Cardiac septum (tissue), 1 donor: ENCODE measurements around the gene NXF1. TPM values are rescaled to one million over a fixed set of nuclear protein-coding genes. Genes with fewer than 3 reads are reported as not detected.
"Not testable (repeated sequence)": the region's sequence is repeated elsewhere in the genome, so short reads cannot be mapped to it uniquely, and the experiment has no call there.

Experiments
- DNase-seq: peaks from one replicate; pipeline ENCODE4 v3.0.0-alpha.2; 2020; ENCODE audit warnings: low spot score
- intact Hi-C: fragments of 100-400 bp; cut with DNase I; formaldehyde crosslinking; loops from one replicate; pipeline ENCODE4 v1.14.0; 2022
- microRNA-seq: library from miRNA; unstranded; fragments of <30 nt; microRNA quantifications from one replicate; pipeline ENCODE4 v1.2.0, GENCODE V29; 2020
- total RNA-seq: library from RNA; stranded (reverse); fragmentation: NEBNext Ultra II Directional; extraction: Animal tissue kit (Norgen Biotek cat#: 25700); gene quantifications from one replicate; pipeline ENCODE4 v1.2.1, GENCODE V29; 2021
- donor health status: DM: no; HTN: no; CAD: no.

Gene NXF1
- total RNA-seq, 1 donor from 2014 or later: 36.7 TPM

GRCh38 chr11:62753736-62754603 lies 51.3 kb downstream of the NXF1 start, which contains the start of gene ZBTB3:
Gene ZBTB3 (minus strand): TSS chr11:62754160. CDS start chr11:62753664, 496 bp downstream.
- intact Hi-C loops: loop anchor here (1.0 kb wide), 1 partner anchor 26 kb away; the partner anchor contains the start of gene TTC9C
- peak; percentile 99 for DNase-seq

- intact Hi-C loops: loop anchor here (1.0 kb wide), 1 partner anchor 25 kb away; the partner anchor contains the start of gene TTC9C
- no peak for DNase-seq
Measured at GRCh38 chr11:62752994-62753735, 52.1 kb downstream of the NXF1 start.

DNA sequence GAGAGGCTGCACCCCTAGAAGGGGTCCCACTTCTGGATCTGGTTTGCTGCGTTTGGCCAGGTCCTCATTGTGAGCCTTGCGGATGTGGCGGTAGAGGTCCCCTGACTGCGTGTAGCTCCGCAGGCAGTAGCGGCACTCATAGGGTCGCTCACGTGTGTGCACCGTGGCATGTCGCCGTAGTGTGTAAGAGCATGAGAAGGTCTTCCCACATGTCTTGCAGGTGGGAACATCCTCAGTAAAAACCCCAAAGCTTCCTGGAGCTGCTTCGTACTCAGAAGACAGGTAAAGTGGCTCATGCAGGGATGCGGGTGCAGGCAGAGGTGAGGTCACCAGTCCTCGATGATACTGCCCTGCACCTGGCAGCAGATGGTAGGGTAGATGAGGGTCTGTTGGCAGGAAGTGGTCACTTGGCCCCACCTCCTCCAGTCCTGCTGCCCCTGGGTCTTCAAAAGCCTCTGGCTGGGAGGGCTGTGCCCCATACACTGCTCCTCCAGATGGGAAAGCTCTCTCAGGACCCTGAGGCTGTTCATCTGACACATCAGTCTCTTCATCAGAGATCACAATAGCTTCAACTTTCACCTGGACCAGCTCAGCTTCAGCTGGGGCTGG lies 53.0 kb downstream of the NXF1 start:
- DNase-seq: no peak
- intact Hi-C loops: no loop called here

GRCh38 chr11:62749931-62750330 lies 55.3 kb downstream of the NXF1 start:
- intact Hi-C loops, DNase-seq: not testable (repeated sequence)

DNA sequence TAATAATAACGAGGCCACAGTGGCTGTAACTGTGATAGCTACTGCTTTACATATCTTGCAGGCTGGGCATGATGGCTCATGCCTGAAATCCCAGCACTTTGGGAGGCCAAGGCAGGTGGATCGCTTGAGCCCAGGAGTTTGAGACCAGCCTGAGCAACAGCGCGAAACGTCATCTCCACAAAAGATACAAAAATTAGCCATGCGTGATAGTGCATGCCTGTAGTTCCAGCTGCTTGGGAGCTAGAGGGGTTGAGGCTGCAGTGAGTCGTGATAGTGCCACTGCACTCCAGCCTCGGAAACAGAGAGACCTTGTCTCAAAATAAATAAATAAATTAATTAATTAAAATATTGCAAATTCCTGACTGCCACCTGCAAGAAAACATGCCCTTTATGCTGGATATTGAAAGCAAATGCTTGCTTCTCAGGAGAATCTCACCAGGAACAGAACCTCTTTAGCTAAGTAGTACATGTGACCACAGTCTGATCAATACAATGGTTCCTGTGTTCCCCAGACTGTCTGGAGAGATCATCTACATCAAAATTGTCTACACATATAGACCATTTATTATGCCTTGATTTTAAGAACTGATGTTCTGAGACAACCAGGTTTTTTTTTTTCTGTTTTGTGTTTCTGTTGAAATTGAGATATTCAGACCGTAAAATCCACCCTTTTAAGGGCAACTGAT lies 57.6 kb downstream of the NXF1 start:
- intact Hi-C loops: no loop called here

More for the DNA sequence above, 57.6 kb downstream of the NXF1 start:
- DNase-seq: no peak

Small RNA genes within 50 kb of the gene (microRNA-seq; reads per million reads assigned to microRNA genes)
- not detected for gene MIR6514
- gene MIR6748: not detected

Other genes with a start within 250 kb of the NXF1 start
- 735 TPM for gene EEF1G, start 231.5 kb downstream of the NXF1 start, total RNA-seq
- 11.7 TPM for gene TUT1, start 213.9 kb downstream of the NXF1 start, total RNA-seq
- gene MTA2, start 203.6 kb downstream of the NXF1 start, total RNA-seq: 36.8 TPM
- 29.6 TPM for gene EML3, start 192.7 kb downstream of the NXF1 start, total RNA-seq
- gene ROM1, start 192.2 kb downstream of the NXF1 start, total RNA-seq: 6.0 TPM
- 16.0 TPM for gene B3GAT3, start 183.5 kb downstream of the NXF1 start, total RNA-seq
- gene GANAB, start 158.8 kb downstream of the NXF1 start, total RNA-seq: 99.8 TPM
- 10.0 TPM for gene INTS5, start 152.1 kb downstream of the NXF1 start, total RNA-seq
- gene C11orf98, start 140.2 kb downstream of the NXF1 start, total RNA-seq: 25.4 TPM
- 7.5 TPM for gene CSKMT, start 140.1 kb downstream of the NXF1 start, total RNA-seq
- 6.9 TPM for gene UQCC3, start 133.8 kb downstream of the NXF1 start, total RNA-seq
- 2.4 TPM for gene LBHD1, start 133.2 kb downstream of the NXF1 start, total RNA-seq
- 62.9 TPM for gene UBXN1, start 126.4 kb downstream of the NXF1 start, total RNA-seq
- 2.9 TPM for gene LRRN4CL, start 115.9 kb downstream of the NXF1 start, total RNA-seq
- 13.3 TPM for gene BSCL2, start 98.0 kb downstream of the NXF1 start, total RNA-seq
- gene GNG3, start 97.8 kb downstream of the NXF1 start, total RNA-seq: 0.27 TPM
- gene HNRNPUL2, start 78.0 kb downstream of the NXF1 start, total RNA-seq: 34.8 TPM
- 13.6 TPM for gene TTC9C, start 77.0 kb downstream of the NXF1 start, total RNA-seq
- gene ZBTB3, start 51.3 kb downstream of the NXF1 start, total RNA-seq: 10.9 TPM
- gene POLR2G, start 43.9 kb downstream of the NXF1 start, total RNA-seq: 45.3 TPM
- gene TAF6L, start 34.0 kb downstream of the NXF1 start, total RNA-seq: 9.7 TPM
- 12.0 TPM for gene TMEM179B, start 18.0 kb downstream of the NXF1 start, total RNA-seq
- 17.7 TPM for gene TMEM223, start 13.4 kb downstream of the NXF1 start, total RNA-seq
- gene STX5, start 26.6 kb upstream of the NXF1 start, total RNA-seq: 19.7 TPM
- gene TEX54, start 27.4 kb upstream of the NXF1 start, total RNA-seq: not detected
- gene WDR74, start 34.1 kb upstream of the NXF1 start, total RNA-seq: 22.8 TPM
- 38.6 TPM for gene SLC3A2, start 75.5 kb upstream of the NXF1 start, total RNA-seq
- not detected for gene CHRM1, start 115.9 kb upstream of the NXF1 start, total RNA-seq
- gene SLC22A6, start 179.5 kb upstream of the NXF1 start, total RNA-seq: not detected
- gene SLC22A8, start 210.4 kb upstream of the NXF1 start, total RNA-seq: not detected